NCI-H187 treated with DMSO at 0.1 percent for 48 hours (cell line): ENCODE data around the gene FCRL2.
"Not testable (repeated sequence)": the region's sequence is repeated elsewhere in the genome, so short reads cannot be mapped to it uniquely, and the experiment has no call there.

Experiments
- DNase-seq: peaks from one replicate; lab custom pipeline; 2025; lab: John Stamatoyannopoulos, UW

Gene FCRL2

GRCh38 chr1:157751283-157751682 is 25.6 kb downstream of the FCRL2 start:
- DNase-seq = no peak

- no peak for DNase-seq
These were observed 28.6 kb downstream of the FCRL2 start for GRCh38 chr1:157748262-157748817.

- DNase-seq = no peak
These were observed 37.6 kb downstream of the FCRL2 start for GRCh38 chr1:157739229-157739901.

- DNase-seq = not testable (repeated sequence)
These were observed 40.9 kb downstream of the FCRL2 start for GRCh38 chr1:157735991-157736390.

- DNase-seq = no peak
These were observed 42.6 kb downstream of the FCRL2 start for GRCh38 chr1:157734321-157734720.

- no peak for DNase-seq
These were observed 44.2 kb downstream of the FCRL2 start for GRCh38 chr1:157732755-157733154.

- DNase-seq = no peak
These were observed 51.7 kb downstream of the FCRL2 start for GRCh38 chr1:157725221-157725577.

GRCh38 chr1:157724537-157725220 is 52.3 kb downstream of the FCRL2 start:
- DNase-seq = no peak

GRCh38 chr1:157723157-157723556 is 53.8 kb downstream of the FCRL2 start:
- DNase-seq = no peak

- no peak for DNase-seq
These were observed 54.9 kb downstream of the FCRL2 start for GRCh38 chr1:157721985-157722384.

GRCh38 chr1:157715736-157716135 is 61.2 kb downstream of the FCRL2 start:
- DNase-seq = no peak

GRCh38 chr1:157711802-157712201 is 65.1 kb downstream of the FCRL2 start:
- no peak for DNase-seq

- DNase-seq = no peak
These were observed 72.1 kb downstream of the FCRL2 start for GRCh38 chr1:157704878-157705277.

- no peak for DNase-seq
These were observed 73.0 kb downstream of the FCRL2 start for GRCh38 chr1:157703981-157704380.

- DNase-seq = no peak
These were observed 74.6 kb downstream of the FCRL2 start for GRCh38 chr1:157702308-157702825.

- DNase-seq = no peak
These were observed 76.2 kb downstream of the FCRL2 start, which contains the start of gene FCRL3 for GRCh38 chr1:157700732-157701131. Gene FCRL3 (minus strand): TSS chr1:157700769. CDS start chr1:157700489, 280 bp downstream.

- DNase-seq = no peak
These were observed 76.6 kb downstream of the FCRL2 start for GRCh38 chr1:157700305-157700704.

GRCh38 chr1:157697781-157698569 is 79.0 kb downstream of the FCRL2 start:
- DNase-seq = no peak

- DNase-seq = no peak
These were observed 79.8 kb downstream of the FCRL2 start for GRCh38 chr1:157696966-157697628.
